ENCODE data around the gene NDUFB11. TPM values are rescaled to one million over a fixed set of nuclear protein-coding genes. Genes with fewer than 3 reads are reported as not detected.

NDUFB11 gene
- total RNA-seq, 1 donor from 2014 or later: 65.3 TPM

Other genes with a start within 250 kb of the NDUFB11 start
- gene JADE3, start 232.3 kb downstream of the NDUFB11 start, total RNA-seq: 10.9 and 17.5 TPM in 2 replicates
- 0.34 and 0.42 TPM in 2 replicates for gene RGN, start 66.3 kb downstream of the NDUFB11 start, total RNA-seq
- gene RBM10, start 519 bp upstream of the NDUFB11 start, total RNA-seq: 57.2 and 83.3 TPM in 2 replicates
- 126 and 194 TPM in 2 replicates for gene UBA1, start 49.1 kb upstream of the NDUFB11 start, total RNA-seq
- gene CDK16, start 74.0 kb upstream of the NDUFB11 start, total RNA-seq: 97.5 and 172 TPM in 2 replicates
- 35.6 and 51.1 TPM in 2 replicates for gene USP11, start 88.3 kb upstream of the NDUFB11 start, total RNA-seq
- gene ZNF157, start 225.9 kb upstream of the NDUFB11 start, total RNA-seq: 0.17 TPM in 1 of 2 replicates, not detected in the other

Measured in dermis blood vessel endothelial cell (primary cell).